ENCODE data around the gene JMJD8. TPM values are rescaled to one million over a fixed set of nuclear protein-coding genes. Genes with fewer than 3 reads are reported as not detected.

JMJD8 gene
- total RNA-seq, 4 donors from 2014 or later = 73.2 to 114 (median 88.1) TPM

DNA sequence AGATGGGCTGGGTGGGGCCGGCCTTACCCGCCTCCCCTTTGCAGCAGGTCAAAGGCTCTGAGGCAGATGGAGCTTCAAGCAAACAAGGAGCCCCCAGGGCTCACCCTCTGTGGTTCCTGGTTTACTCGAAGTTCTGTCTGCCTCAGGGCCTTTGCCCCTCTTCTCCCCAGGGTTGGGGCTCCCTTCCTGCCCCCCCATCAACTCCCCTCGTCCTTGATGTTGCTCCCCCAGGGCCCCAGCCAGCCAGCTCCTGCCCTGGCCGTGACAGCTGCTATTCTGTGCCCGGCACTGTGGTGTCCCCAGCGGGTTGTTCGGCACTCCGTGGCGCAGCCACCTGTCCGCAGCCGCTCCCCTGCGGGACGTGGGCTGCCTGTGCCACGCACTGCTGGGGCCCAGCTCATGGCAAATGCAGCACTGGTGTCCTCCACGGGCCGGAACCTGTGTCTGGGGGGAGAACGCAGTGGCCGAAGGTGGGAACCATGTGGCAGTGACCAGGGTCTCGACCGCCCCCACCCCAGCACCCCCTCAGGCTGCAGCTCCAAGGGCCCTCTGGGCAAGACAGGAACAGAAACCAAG is 26.5 kb upstream of the JMJD8 start:
- H3K27me3 ChIP-seq = peaks cover 0 to 75% (median 53%) of the 10 kb centered on the region in 4 donors

DNA sequence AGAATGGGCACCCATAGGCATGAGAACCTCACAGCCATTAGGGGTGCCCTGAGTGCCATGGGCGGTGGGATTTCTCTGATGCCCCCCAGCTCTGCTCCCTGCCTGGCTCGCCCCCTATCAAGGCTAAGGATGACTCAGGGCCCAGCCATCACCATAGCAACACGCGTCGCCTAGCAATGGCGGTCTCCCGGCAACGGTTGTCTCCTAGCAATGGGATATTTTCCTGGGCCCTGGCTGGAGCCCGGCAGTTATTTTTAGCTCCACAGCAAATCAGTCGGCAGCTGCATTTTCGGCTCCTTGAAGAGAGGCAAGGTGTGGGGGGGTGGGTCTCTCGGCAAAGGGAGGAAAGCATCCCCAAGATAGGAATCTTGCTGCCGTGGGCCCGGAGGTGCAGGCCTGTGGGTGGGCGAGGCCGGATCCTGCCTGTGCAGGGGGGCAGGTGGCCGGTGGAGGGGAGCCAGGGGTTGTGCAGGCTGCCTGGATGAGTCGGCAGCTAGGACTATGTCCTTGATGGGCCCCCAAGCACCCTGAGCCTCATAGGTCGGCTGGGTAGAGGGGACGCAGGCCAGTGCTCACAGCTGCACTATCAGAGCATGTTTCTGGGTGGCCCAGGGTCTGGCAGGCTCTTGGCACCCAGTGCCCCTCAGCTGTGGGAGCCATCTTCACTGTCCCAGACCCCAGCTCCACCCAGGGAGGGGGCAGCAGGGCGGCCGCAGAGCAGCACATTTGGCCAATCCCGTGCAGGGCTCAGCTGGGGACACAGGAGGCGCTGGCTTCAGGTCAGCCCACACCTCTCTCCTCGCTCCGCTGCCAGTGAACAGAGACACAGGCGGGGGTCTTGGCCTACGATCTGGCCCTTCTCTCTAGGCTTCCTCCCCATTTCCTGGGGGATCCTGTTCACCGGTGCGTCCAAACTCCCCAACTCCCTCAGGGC is 25.7 kb upstream of the JMJD8 start:
- H3K9me3 ChIP-seq = no peaks in the 10 kb centered on the region
- intact Hi-C loops (cut with DNase I) = loop anchor here (2.0 kb wide), 1 partner anchor 33 kb away; no protein-coding TSS in a partner anchor
- 43% methylated on average over 12 of the region's 30 CpGs for WGBS
- H3K27ac ChIP-seq (replicated peaks in 1 of 4) = no peak overlapping the region
- no peak overlapping the region for H3K4me3 ChIP-seq
- DNase-seq (ENCODE audit: extremely low spot score) = no peak
- H3K36me3 ChIP-seq = no peaks in the 10 kb centered on the region
- TF ChIP-seq CTCF (IDR thresholded peaks at IDR 0.05) (no peak), EP300 (IDR thresholded peaks at IDR 0.05) (no peak), POLR2AphosphoS5 (IDR thresholded peaks at IDR 0.05) (no peak), POLR2A (IDR thresholded peaks at IDR 0.05; ENCODE audit: low read depth) (no peak)
- peaks cover 0 to 82% (median 58%) of the 10 kb centered on the region in 4 donors for H3K27me3 ChIP-seq
- peaks cover 15 to 54% (median 46%) of the 10 kb centered on the region in 4 donors for H3K4me1 ChIP-seq

More for the DNA sequence above, 26.5 kb upstream of the JMJD8 start:
- DNase-seq (ENCODE audit: extremely low spot score) = no peak
- Histone ChIP-seq H3K9me3 (no peaks in the 10 kb centered on the region), H3K27ac (replicated peaks in 1 of 4) (no peak overlapping the region), H3K4me1 (peaks cover 15 to 54% (median 44%) of the 10 kb centered on the region in 4 donors), H3K4me3 (no peak overlapping the region), H3K36me3 (no peaks in the 10 kb centered on the region)
- intact Hi-C loops (cut with DNase I) = loop anchor here (1.0 to 2.0 kb wide), 2 partner anchors 32 to 75 kb away; no protein-coding TSS in a partner anchor
- WGBS = 75% methylated on average over 12 of the region's 21 CpGs
- no peak for TF ChIP-seq EP300 (IDR thresholded peaks at IDR 0.05)
- no peak for TF ChIP-seq POLR2AphosphoS5 (IDR thresholded peaks at IDR 0.05)
- TF ChIP-seq CTCF (IDR thresholded peaks at IDR 0.05) = no peak
- no peak for TF ChIP-seq POLR2A (IDR thresholded peaks at IDR 0.05; ENCODE audit: low read depth)

- H3K4me1 ChIP-seq = peaks cover 9 to 46% (median 39%) of the 10 kb centered on the region in 4 donors
- no peak for DNase-seq (ENCODE audit: extremely low spot score)
- no peaks in the 10 kb centered on the region for H3K36me3 ChIP-seq
- intact Hi-C loops (cut with DNase I) = no loop called here
- no peak overlapping the region for H3K27ac ChIP-seq (replicated peaks in 1 of 4)
- H3K27me3 ChIP-seq = peaks cover 0 to 88% (median 66%) of the 10 kb centered on the region in 4 donors
- no peak overlapping the region for H3K4me3 ChIP-seq
- no peaks in the 10 kb centered on the region for H3K9me3 ChIP-seq
- WGBS = 86% methylated on average over 2 of the region's 4 CpGs
- TF ChIP-seq POLR2AphosphoS5 (IDR thresholded peaks at IDR 0.05) = no peak
- TF ChIP-seq CTCF (IDR thresholded peaks at IDR 0.05) = no peak
- TF ChIP-seq POLR2A (IDR thresholded peaks at IDR 0.05; ENCODE audit: low read depth) = no peak
- no peak for TF ChIP-seq EP300 (IDR thresholded peaks at IDR 0.05)
Observed at GRCh38 chr16:708959-709358, 24.8 kb upstream of the JMJD8 start.

DNA sequence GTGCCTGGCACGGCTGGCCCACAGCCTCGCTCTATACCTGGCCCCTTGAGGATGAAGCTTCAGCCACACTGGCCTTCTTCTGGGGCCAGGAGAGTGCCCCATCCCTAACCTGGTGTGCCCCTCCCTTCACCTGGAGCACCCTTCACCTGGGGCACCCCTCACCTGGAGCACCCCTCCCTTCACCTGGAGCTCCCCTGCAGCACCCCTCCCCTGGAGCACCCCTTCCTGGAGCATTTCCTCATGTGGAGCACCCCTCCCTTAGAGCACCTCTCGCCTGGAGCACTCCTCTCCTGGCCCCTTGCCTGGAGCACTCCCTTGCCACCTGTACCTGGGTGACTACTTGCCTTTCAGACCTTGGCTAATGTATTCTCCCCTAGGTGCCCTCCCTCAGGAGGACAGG is 23.9 kb upstream of the JMJD8 start:
- H3K27me3 ChIP-seq = peaks cover 0 to 93% (median 75%) of the 10 kb centered on the region in 4 donors
- peaks cover 9 to 46% (median 38%) of the 10 kb centered on the region in 4 donors for H3K4me1 ChIP-seq
- intact Hi-C loops (cut with DNase I) = no loop called here
- no peak overlapping the region for H3K27ac ChIP-seq (replicated peaks in 1 of 4)
- DNase-seq (ENCODE audit: extremely low spot score) = no peak
- H3K9me3 ChIP-seq = no peaks in the 10 kb centered on the region
- H3K36me3 ChIP-seq = no peaks in the 10 kb centered on the region
- TF ChIP-seq CTCF (IDR thresholded peaks at IDR 0.05) (no peak), POLR2A (IDR thresholded peaks at IDR 0.05; ENCODE audit: low read depth) (no peak), POLR2AphosphoS5 (IDR thresholded peaks at IDR 0.05) (no peak), EP300 (IDR thresholded peaks at IDR 0.05) (no peak)
- 64% methylated on average over 3 of the region's 3 CpGs for WGBS
- H3K4me3 ChIP-seq = no peak overlapping the region

Measured in esophagus muscularis mucosa (tissue), 4 donors.